GM12872 (cell line): Measurements from ENCODE around the gene BMI1.

Experiments used
- CTCF ChIP-seq: IDR thresholded peaks from 3 replicates; pipeline ENCODE4 v1.5.1; 2011; ENCODE audit warnings: low read depth, mild to moderate bottlenecking, low read length, moderate library complexity; ENCODE audit not compliant: insufficient read depth

The BMI1 gene

GRCh38 chr10:22341190-22341925 is 20.5 kb downstream of the BMI1 start:
- TF ChIP-seq CTCF, result no peak

- TF ChIP-seq CTCF, result no peak
These were observed 21.0 kb downstream of the BMI1 start for GRCh38 chr10:22341926-22342196.

GRCh38 chr10:22342421-22342820 is 21.5 kb downstream of the BMI1 start:
- no peak for TF ChIP-seq CTCF

- no peak for TF ChIP-seq CTCF
These were observed 22.8 kb downstream of the BMI1 start for GRCh38 chr10:22343731-22344130.

GRCh38 chr10:22344249-22344648 is 23.4 kb downstream of the BMI1 start:
- TF ChIP-seq CTCF, result no peak

GRCh38 chr10:22344781-22345300 is 23.9 kb downstream of the BMI1 start:
- TF ChIP-seq CTCF, result no peak

GRCh38 chr10:22345301-22346095 is 24.6 kb downstream of the BMI1 start, which contains the start of gene SPAG6:
TSS of gene SPAG6 (plus strand) at chr10:22345496. CDS start at chr10:22345612, 116 bp downstream.
- TF ChIP-seq CTCF, result no peak
